Brain microvascular endothelial cell (primary cell): Measurements from ENCODE around the gene SNIP1.

Experiments used
- DNase-seq: peaks from one replicate; pipeline ENCODE4 v3.0.0-alpha.2; 2020
- H3K27ac ChIP-seq: fragments of 250-450 bp; sonication (Bioruptor Pico); 2 replicates; pipeline ENCODE4 v1.5.1; 2020; ENCODE audit warnings: mild to moderate bottlenecking, moderate library complexity
- H3K27me3 ChIP-seq: fragments of 250-450 bp; sonication (Bioruptor Pico); replicated peaks from 2 replicates; pipeline ENCODE4 v1.5.1; 2020; ENCODE audit warnings: mild to moderate bottlenecking
- H3K36me3 ChIP-seq: fragments of 250-450 bp; sonication (Bioruptor Pico); replicated peaks from 2 replicates; pipeline ENCODE4 v1.5.1; 2020; ENCODE audit warnings: mild to moderate bottlenecking
- H3K4me3 ChIP-seq: 2 replicates; pipeline ENCODE4 v1.5.1; 2011; ENCODE audit warnings: low read depth, mild to moderate bottlenecking, control low read depth, low read length, moderate library complexity
- CTCF ChIP-seq: IDR thresholded peaks from 2 replicates; pipeline ENCODE4 v1.5.1; 2011; ENCODE audit warnings: low read depth, mild to moderate bottlenecking, moderate library complexity, low read length, control low read depth, inconsistent platforms; ENCODE audit errors: missing control alignments
- in situ Hi-C: cut with HindIII; loops from 2 replicates; pipeline ENCODE4 v1.10.0; 2017; ENCODE audit warnings: low sequenced_read_pairs, low pct_ligation_motif_present

The SNIP1 gene

GRCh38 chr1:37570528-37571334 lies 16.6 kb upstream of the SNIP1 start:
- DNase-seq = no peak
- in situ Hi-C loops = no loop called here
- Histone ChIP-seq H3K27ac (no peak overlapping the region), H3K36me3 (peaks cover 94% of the 10 kb centered on the region), H3K4me3 (no peak overlapping the region), H3K27me3 (no peaks in the 10 kb centered on the region)
- TF ChIP-seq CTCF = no peak

GRCh38 chr1:37567023-37567422 lies 12.9 kb upstream of the SNIP1 start:
- in situ Hi-C loops = no loop called here

GRCh38 chr1:37564892-37565291 lies 10.8 kb upstream of the SNIP1 start:
- no peak for DNase-seq
- in situ Hi-C loops = no loop called here
- no peak for TF ChIP-seq CTCF
- H3K36me3 ChIP-seq = peaks cover 60% of the 10 kb centered on the region
- no peak overlapping the region for H3K4me3 ChIP-seq
- H3K27ac ChIP-seq = no peak overlapping the region
- H3K27me3 ChIP-seq = no peaks in the 10 kb centered on the region

More at GRCh38 chr1:37567023-37567422, 12.9 kb upstream of the SNIP1 start:
- DNase-seq = no peak
- Histone ChIP-seq H3K4me3 (no peak overlapping the region), H3K36me3 (peaks cover 74% of the 10 kb centered on the region), H3K27ac (no peak overlapping the region), H3K27me3 (no peaks in the 10 kb centered on the region)
- TF ChIP-seq CTCF = no peak

- H3K27ac ChIP-seq = no peak overlapping the region
- H3K27me3 ChIP-seq = no peaks in the 10 kb centered on the region
- DNase-seq = no peak
- H3K36me3 ChIP-seq = peaks cover 41% of the 10 kb centered on the region
- in situ Hi-C loops = no loop called here
- H3K4me3 ChIP-seq = no peak overlapping the region
- TF ChIP-seq CTCF = no peak
Measured at GRCh38 chr1:37562984-37563383, 8.9 kb upstream of the SNIP1 start.

GRCh38 chr1:37561133-37562132 lies 7.3 kb upstream of the SNIP1 start:
- TF ChIP-seq CTCF = peak; percentile 75
- in situ Hi-C loops = no loop called here
- Histone ChIP-seq H3K36me3 (peaks cover 25% of the 10 kb centered on the region), H3K4me3 (no peak overlapping the region), H3K27me3 (no peaks in the 10 kb centered on the region), H3K27ac (no peak overlapping the region)
- peak; percentile 20 for DNase-seq
